Stromal cell of bone marrow (primary cell): ENCODE results near the gene NPFFR1.

Source experiments
- DNase-seq: peaks from one replicate; pipeline ENCODE4 v3.0.0-alpha.2; 2012; ENCODE audit warnings: low read depth

NPFFR1 gene

GRCh38 chr10:70283445-70284399, at the start of gene NPFFR1:
TSS of gene NPFFR1 (minus strand) at chr10:70284004. CDS start at chr10:70283676, 328 bp downstream.
- DNase-seq = no peak

GRCh38 chr10:70333268-70333667, 49.5 kb upstream of the NPFFR1 start:
- DNase-seq = no peak

- DNase-seq = peak; percentile 80
Measured at GRCh38 chr10:70331486-70332268, 47.9 kb upstream of the NPFFR1 start.

- no peak for DNase-seq
Measured at GRCh38 chr10:70331160-70331485, 47.3 kb upstream of the NPFFR1 start.

GRCh38 chr10:70330671-70331070, 46.9 kb upstream of the NPFFR1 start:
- DNase-seq = no peak

- DNase-seq = peak; percentile 45
Measured at GRCh38 chr10:70328967-70329366, 45.2 kb upstream of the NPFFR1 start.

GRCh38 chr10:70328018-70328417, 44.2 kb upstream of the NPFFR1 start:
- no peak for DNase-seq

GRCh38 chr10:70324951-70325781, 41.4 kb upstream of the NPFFR1 start:
- no peak for DNase-seq

GRCh38 chr10:70324339-70324861, 40.6 kb upstream of the NPFFR1 start:
- no peak for DNase-seq

GRCh38 chr10:70323697-70324338, 40.0 kb upstream of the NPFFR1 start:
- no peak for DNase-seq

- no peak for DNase-seq
Measured at GRCh38 chr10:70323138-70323696, 39.4 kb upstream of the NPFFR1 start.

- DNase-seq = no peak
Measured at GRCh38 chr10:70321897-70322890, 38.4 kb upstream of the NPFFR1 start.

- no peak for DNase-seq
Measured at GRCh38 chr10:70321233-70321632, 37.4 kb upstream of the NPFFR1 start.

- peak; percentile 25 for DNase-seq
Measured at GRCh38 chr10:70320751-70321150, 36.9 kb upstream of the NPFFR1 start.

- DNase-seq = no peak
Measured at GRCh38 chr10:70319824-70320223, 36.0 kb upstream of the NPFFR1 start.

GRCh38 chr10:70319183-70319582, 35.4 kb upstream of the NPFFR1 start:
- DNase-seq = no peak

- no peak for DNase-seq
Measured at GRCh38 chr10:70317943-70318318, 34.1 kb upstream of the NPFFR1 start.

- DNase-seq = no peak
Measured at GRCh38 chr10:70317272-70317942, 33.6 kb upstream of the NPFFR1 start.

- no peak for DNase-seq
Measured at GRCh38 chr10:70315815-70316214, 32.0 kb upstream of the NPFFR1 start.
